Measurements from ENCODE around the gene NR2C1. TPM values are rescaled to one million over a fixed set of nuclear protein-coding genes. Genes with fewer than 3 reads are reported as not detected.
"Not testable (repeated sequence)": the region's sequence is repeated elsewhere in the genome, so short reads cannot be mapped to it uniquely, and the experiment has no call there.

Gene NR2C1
- total and polyA plus RNA-seq, 4 donors, result 9.5 to 59.5 (median 34.1) TPM

DNA sequence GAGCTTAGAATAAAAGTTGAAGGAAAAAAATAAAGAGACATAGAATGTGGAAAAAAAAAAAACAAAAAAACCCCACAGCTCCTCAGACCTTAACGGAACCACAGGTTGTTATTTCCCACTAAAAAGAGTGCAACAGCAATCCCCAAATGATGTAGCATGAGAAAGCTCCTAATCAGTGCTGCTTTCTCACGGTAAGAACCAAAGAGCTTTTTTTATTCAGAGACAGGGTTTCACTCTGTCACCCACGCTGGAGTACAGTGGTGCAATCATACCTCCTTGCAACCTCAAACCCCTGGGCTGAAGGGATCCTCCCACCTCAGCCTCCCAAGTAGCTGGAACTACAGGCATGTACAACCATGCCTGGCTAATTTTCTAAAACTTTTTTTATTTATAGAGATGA, 83.2 kb downstream of the NR2C1 start:
- intact Hi-C loops (cut with DNase I), result no loop called here
- 86 to 89% methylated on average over 3 of the region's 3 CpGs for WGBS, 2 donors

DNA sequence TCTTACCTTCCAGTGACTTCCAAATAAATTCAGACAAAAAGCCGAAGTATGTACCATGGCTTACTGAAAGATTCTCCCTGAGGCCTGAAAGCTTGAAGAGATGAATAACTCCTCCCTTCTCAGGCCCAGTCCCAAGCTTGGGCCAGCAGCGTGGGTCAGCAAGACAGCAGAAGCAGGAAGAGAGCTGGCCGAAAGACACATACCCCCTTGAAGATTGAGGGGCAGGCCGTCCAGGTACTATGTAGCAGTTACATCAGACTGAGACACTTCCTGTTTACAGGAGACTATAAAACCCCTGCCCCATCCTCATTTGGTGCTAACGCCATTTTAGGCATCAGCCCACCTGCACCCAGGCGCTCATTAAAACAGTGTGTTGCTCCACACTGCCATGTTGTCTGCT, 84.9 kb downstream of the NR2C1 start:
- intact Hi-C loops (cut with DNase I), result no loop called here

More for the DNA sequence above, 83.2 kb downstream of the NR2C1 start:
- peaks cover 0 to 4% of the 10 kb centered on the region in 2 donors for H3K36me3 ChIP-seq (ENCODE audit: control insufficient read depth in 1 of 2, insufficient read depth in 2 of 2, low read length in 1 of 2)
- no peak overlapping the region for H3K27ac ChIP-seq (ENCODE audit: low read depth in 1 of 2, low read length in 2 of 2)
- H3K27me3 ChIP-seq (ENCODE audit: control insufficient read depth in 1 of 2, insufficient read depth in 2 of 2, low read length in 1 of 2), result no peaks in the 10 kb centered on the region
- no peak for DNase-seq
- no peaks in the 10 kb centered on the region for H3K4me1 ChIP-seq (ENCODE audit: control insufficient read depth in 1 of 2, insufficient read depth in 2 of 2, low read length in 2 of 2)
- no peak for ATAC-seq (ENCODE audit: low FRiP score)
- no peaks in the 10 kb centered on the region for H3K9me3 ChIP-seq (ENCODE audit: control insufficient read depth, low read length)
- H3K4me3 ChIP-seq (ENCODE audit: low read length in 2 of 2), result no peak overlapping the region

DNA sequence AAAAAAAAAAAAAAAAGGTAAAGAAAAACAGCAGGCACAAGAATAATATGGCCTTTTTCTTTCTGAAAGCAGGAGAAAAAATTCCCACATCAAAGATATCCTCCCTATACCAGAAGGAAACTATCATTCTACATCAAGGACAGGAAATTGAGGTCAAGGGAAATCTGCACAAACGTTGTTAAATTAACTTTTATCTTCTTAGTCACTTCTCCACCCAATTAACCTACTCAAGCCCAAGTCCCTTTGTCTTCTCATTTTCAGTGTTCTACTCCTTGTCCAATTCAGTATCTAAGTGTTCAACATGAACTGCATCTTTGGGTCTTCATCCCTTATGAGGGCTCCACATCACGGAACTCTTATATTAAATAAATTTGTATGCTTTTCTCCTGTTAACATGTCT, 85.6 kb downstream of the NR2C1 start:
- 65 to 77% methylated on average over 2 of the region's 2 CpGs for WGBS, 2 donors
- ATAC-seq (ENCODE audit: low FRiP score) (no peak), DNase-seq (no peak)
- Histone ChIP-seq H3K36me3 (ENCODE audit: control insufficient read depth in 1 of 2, insufficient read depth in 2 of 2, low read length in 1 of 2) (peaks cover 0 to 2% of the 10 kb centered on the region in 2 donors), H3K9me3 (ENCODE audit: control insufficient read depth, low read length) (no peaks in the 10 kb centered on the region), H3K27ac (ENCODE audit: low read depth in 1 of 2, low read length in 2 of 2) (no peak overlapping the region), H3K27me3 (ENCODE audit: control insufficient read depth in 1 of 2, insufficient read depth in 2 of 2, low read length in 1 of 2) (no peaks in the 10 kb centered on the region), H3K4me3 (ENCODE audit: low read length in 2 of 2) (no peak overlapping the region), H3K4me1 (ENCODE audit: control insufficient read depth in 1 of 2, insufficient read depth in 2 of 2, low read length in 2 of 2) (no peaks in the 10 kb centered on the region)
- intact Hi-C loops (cut with DNase I), result no loop called here

More for the DNA sequence above, 84.9 kb downstream of the NR2C1 start:
- H3K27ac ChIP-seq (ENCODE audit: low read depth in 1 of 2, low read length in 2 of 2), result no peak overlapping the region
- ATAC-seq (ENCODE audit: low FRiP score), result no peak
- no peak overlapping the region for H3K4me3 ChIP-seq (ENCODE audit: low read length in 2 of 2)
- peaks cover 0 to 2% of the 10 kb centered on the region in 2 donors for H3K36me3 ChIP-seq (ENCODE audit: control insufficient read depth in 1 of 2, insufficient read depth in 2 of 2, low read length in 1 of 2)
- no peaks in the 10 kb centered on the region for H3K9me3 ChIP-seq (ENCODE audit: control insufficient read depth, low read length)
- no peak for DNase-seq
- 76 to 84% methylated on average over 6 of the region's 6 CpGs for WGBS, 2 donors
- H3K4me1 ChIP-seq (ENCODE audit: control insufficient read depth in 1 of 2, insufficient read depth in 2 of 2, low read length in 2 of 2), result no peaks in the 10 kb centered on the region
- no peaks in the 10 kb centered on the region for H3K27me3 ChIP-seq (ENCODE audit: control insufficient read depth in 1 of 2, insufficient read depth in 2 of 2, low read length in 1 of 2)

DNA sequence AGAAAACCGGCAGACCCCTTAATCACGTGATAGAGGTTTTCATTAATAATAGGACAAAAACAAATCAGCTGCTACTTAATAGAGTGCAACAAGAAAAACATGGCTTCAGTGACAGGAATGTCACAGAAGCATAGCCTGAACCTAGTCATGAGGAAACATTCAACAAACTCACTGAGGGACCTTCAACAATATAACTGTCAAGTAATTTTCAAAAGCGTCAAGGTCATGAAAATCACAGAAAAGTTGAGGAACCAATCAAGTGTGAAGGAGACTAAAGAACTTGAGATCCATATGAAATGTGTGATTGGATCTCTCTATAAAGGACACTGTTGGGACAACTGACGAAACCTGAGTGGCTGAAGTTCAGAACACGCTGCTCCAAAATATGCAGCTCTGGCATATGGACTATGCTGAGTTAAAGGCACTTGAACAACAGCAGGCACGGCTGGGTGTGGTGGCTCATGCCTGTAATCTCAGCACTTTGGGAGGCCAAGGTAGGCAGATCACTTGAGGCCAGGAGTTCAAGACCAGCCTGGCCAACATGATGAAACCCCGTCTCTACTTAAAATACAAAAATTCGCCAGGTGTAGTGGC, 86.2 kb downstream of the NR2C1 start:
- H3K4me3 ChIP-seq (ENCODE audit: low read length in 2 of 2), result no peak overlapping the region
- H3K27ac ChIP-seq (ENCODE audit: low read depth in 1 of 2, low read length in 2 of 2), result no peak overlapping the region
- no peaks in the 10 kb centered on the region for H3K27me3 ChIP-seq (ENCODE audit: control insufficient read depth in 1 of 2, insufficient read depth in 2 of 2, low read length in 1 of 2)
- no peaks in the 10 kb centered on the region for H3K9me3 ChIP-seq (ENCODE audit: control insufficient read depth, low read length)
- DNase-seq (no peak), ATAC-seq (ENCODE audit: low FRiP score) (no peak)
- intact Hi-C loops (cut with DNase I), result no loop called here
- no peaks in the 10 kb centered on the region for H3K36me3 ChIP-seq (ENCODE audit: control insufficient read depth in 1 of 2, insufficient read depth in 2 of 2, low read length in 1 of 2)
- H3K4me1 ChIP-seq (ENCODE audit: control insufficient read depth in 1 of 2, insufficient read depth in 2 of 2, low read length in 2 of 2), result no peaks in the 10 kb centered on the region
- WGBS, 2 donors, result 89% methylated on average over 8 of the region's 8 CpGs

GRCh38 chr12:94985099-94985498, 88.3 kb downstream of the NR2C1 start:
- ATAC-seq (ENCODE audit: low FRiP score); H3K4me3 ChIP-seq (ENCODE audit: low read length in 2 of 2); H3K4me1 ChIP-seq (ENCODE audit: control insufficient read depth in 1 of 2, insufficient read depth in 2 of 2, low read length in 2 of 2); H3K36me3 ChIP-seq (ENCODE audit: control insufficient read depth in 1 of 2, insufficient read depth in 2 of 2, low read length in 1 of 2); DNase-seq; H3K27me3 ChIP-seq (ENCODE audit: control insufficient read depth in 1 of 2, insufficient read depth in 2 of 2, low read length in 1 of 2); intact Hi-C loops (cut with DNase I); H3K9me3 ChIP-seq (ENCODE audit: control insufficient read depth, low read length); H3K27ac ChIP-seq (ENCODE audit: low read depth in 1 of 2, low read length in 2 of 2): not testable (repeated sequence)
- 83 to 84% methylated on average over 9 of the region's 9 CpGs for WGBS, 2 donors

DNA sequence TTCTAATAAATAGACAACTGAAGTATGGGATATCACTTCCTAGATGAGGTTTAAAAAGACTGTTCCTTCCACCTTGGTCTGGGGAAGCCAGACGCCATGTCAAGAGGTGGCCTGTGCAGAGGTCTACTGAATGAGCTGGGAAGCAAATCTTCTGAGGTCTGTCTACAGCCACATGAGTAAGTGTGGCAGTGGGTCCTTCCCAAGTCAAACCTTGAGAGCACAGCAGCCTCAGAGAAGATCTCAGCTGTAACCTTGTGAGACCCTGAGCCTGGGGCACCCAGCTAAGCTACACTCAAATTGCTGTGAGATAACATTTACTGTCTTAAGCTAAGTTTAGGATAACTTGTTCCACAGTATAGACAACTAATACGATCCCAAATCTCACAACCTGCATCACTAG, 90.1 kb downstream of the NR2C1 start:
- 93 to 100% methylated on average over 2 of the region's 2 CpGs for WGBS, 2 donors
- intact Hi-C loops (cut with DNase I), result no loop called here
- Histone ChIP-seq H3K9me3 (ENCODE audit: control insufficient read depth, low read length) (no peaks in the 10 kb centered on the region), H3K27ac (ENCODE audit: low read depth in 1 of 2, low read length in 2 of 2) (no peak overlapping the region), H3K4me1 (ENCODE audit: control insufficient read depth in 1 of 2, insufficient read depth in 2 of 2, low read length in 2 of 2) (no peaks in the 10 kb centered on the region), H3K27me3 (ENCODE audit: control insufficient read depth in 1 of 2, insufficient read depth in 2 of 2, low read length in 1 of 2) (no peaks in the 10 kb centered on the region), H3K4me3 (ENCODE audit: low read length in 2 of 2) (no peak overlapping the region), H3K36me3 (ENCODE audit: control insufficient read depth in 1 of 2, insufficient read depth in 2 of 2, low read length in 1 of 2) (no peaks in the 10 kb centered on the region)
- ATAC-seq (ENCODE audit: low FRiP score) (no peak), DNase-seq (no peak)

DNA sequence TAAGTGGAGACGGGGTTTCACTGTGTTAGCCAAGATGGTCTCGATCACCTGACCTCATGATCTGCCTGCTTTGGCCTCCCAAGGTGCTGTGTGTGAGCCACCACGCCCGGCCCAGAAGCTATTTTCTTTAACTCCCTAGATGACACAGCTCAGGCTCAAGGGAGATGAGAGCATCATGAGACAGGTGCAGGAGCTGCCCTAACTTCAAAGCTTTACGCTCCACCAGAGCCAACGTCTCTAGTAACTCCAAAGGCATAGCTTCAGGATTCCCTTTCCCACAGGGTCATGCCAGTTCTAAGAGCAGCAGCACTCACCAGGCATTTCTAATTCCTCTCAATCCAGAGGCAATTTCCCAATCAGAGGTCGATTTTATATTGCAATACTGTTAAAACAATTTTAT, 91.0 kb downstream of the NR2C1 start:
- intact Hi-C loops (cut with DNase I), result no loop called here

GRCh38 chr12:94980577-94980976, 92.8 kb downstream of the NR2C1 start:
- Histone ChIP-seq H3K27me3 (ENCODE audit: control insufficient read depth in 1 of 2, insufficient read depth in 2 of 2, low read length in 1 of 2) (no peaks in the 10 kb centered on the region), H3K4me1 (ENCODE audit: control insufficient read depth in 1 of 2, insufficient read depth in 2 of 2, low read length in 2 of 2) (peaks cover 0 to 1% of the 10 kb centered on the region in 2 donors), H3K9me3 (ENCODE audit: control insufficient read depth, low read length) (no peaks in the 10 kb centered on the region), H3K4me3 (ENCODE audit: low read length in 2 of 2) (no peak overlapping the region), H3K36me3 (ENCODE audit: control insufficient read depth in 1 of 2, insufficient read depth in 2 of 2, low read length in 1 of 2) (no peaks in the 10 kb centered on the region), H3K27ac (ENCODE audit: low read depth in 1 of 2, low read length in 2 of 2) (no peak overlapping the region)
- DNase-seq, result no peak
- intact Hi-C loops (cut with DNase I), result no loop called here
- WGBS, 2 donors, result 41 to 46% methylated on average over 4 of the region's 4 CpGs
- no peak for ATAC-seq (ENCODE audit: low FRiP score)

More for the DNA sequence above, 91.0 kb downstream of the NR2C1 start:
- no peaks in the 10 kb centered on the region for H3K36me3 ChIP-seq (ENCODE audit: control insufficient read depth in 1 of 2, insufficient read depth in 2 of 2, low read length in 1 of 2)
- H3K9me3 ChIP-seq (ENCODE audit: control insufficient read depth, low read length), result no peaks in the 10 kb centered on the region
- H3K27me3 ChIP-seq (ENCODE audit: control insufficient read depth in 1 of 2, insufficient read depth in 2 of 2, low read length in 1 of 2), result no peaks in the 10 kb centered on the region
- WGBS, 2 donors, result 81 to 85% methylated on average over 7 of the region's 7 CpGs
- DNase-seq, result no peak
- peaks cover 0 to 1% of the 10 kb centered on the region in 2 donors for H3K4me1 ChIP-seq (ENCODE audit: control insufficient read depth in 1 of 2, insufficient read depth in 2 of 2, low read length in 2 of 2)
- no peak overlapping the region for H3K27ac ChIP-seq (ENCODE audit: low read depth in 1 of 2, low read length in 2 of 2)
- no peak for ATAC-seq (ENCODE audit: low FRiP score)
- H3K4me3 ChIP-seq (ENCODE audit: low read length in 2 of 2), result no peak overlapping the region

DNA sequence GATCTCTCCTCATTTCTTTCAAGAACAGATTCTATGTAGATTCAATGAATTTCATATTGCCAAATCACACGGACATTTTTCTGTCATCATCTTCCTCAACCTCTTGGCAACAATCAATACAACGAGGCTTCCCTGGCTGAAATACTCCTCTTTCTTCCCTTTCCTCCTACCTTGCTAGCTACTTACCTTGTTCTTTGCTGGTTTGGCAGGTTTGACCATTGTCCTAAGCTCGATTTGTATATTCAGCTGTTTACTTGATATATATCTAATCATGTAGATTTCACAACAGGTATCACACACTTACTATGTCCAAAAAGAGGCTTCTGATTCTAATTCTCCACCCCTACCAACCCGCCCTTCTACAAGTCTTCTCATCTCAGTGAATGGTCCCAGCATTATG, 93.5 kb downstream of the NR2C1 start:
- H3K9me3 ChIP-seq (ENCODE audit: control insufficient read depth, low read length), result no peaks in the 10 kb centered on the region
- H3K36me3 ChIP-seq (ENCODE audit: control insufficient read depth in 1 of 2, insufficient read depth in 2 of 2, low read length in 1 of 2), result no peaks in the 10 kb centered on the region
- H3K4me3 ChIP-seq (ENCODE audit: low read length in 2 of 2), result no peak overlapping the region
- WGBS, 2 donors, result 94% methylated on average over 4 of the region's 4 CpGs
- intact Hi-C loops (cut with DNase I), result no loop called here
- H3K27me3 ChIP-seq (ENCODE audit: control insufficient read depth in 1 of 2, insufficient read depth in 2 of 2, low read length in 1 of 2), result no peaks in the 10 kb centered on the region
- no peak for DNase-seq
- ATAC-seq (ENCODE audit: low FRiP score), result no peak
- H3K4me1 ChIP-seq (ENCODE audit: control insufficient read depth in 1 of 2, insufficient read depth in 2 of 2, low read length in 2 of 2), result peaks cover 0 to 1% of the 10 kb centered on the region in 2 donors
- no peak overlapping the region for H3K27ac ChIP-seq (ENCODE audit: low read depth in 1 of 2, low read length in 2 of 2)

Measured in aorta (tissue), 5 donors.